Endothelial cell of umbilical vein (primary cell): ENCODE data around the gene STAT4. TPM values are rescaled to one million over a fixed set of nuclear protein-coding genes. Genes with fewer than 3 reads are reported as not detected.

Experiments used
- BruUV-seq: library from RNA; stranded (reverse); fragments of 400-500 nt; replicated peaks from 2 replicates; lab custom pipeline; 2021; lab: Mats Ljungman, UMichigan
- CTCF ChIA-PET: fragments of 300-600, 350-600 bp; sonication (Branson Sonifier 250); formaldehyde crosslinking; loops from one replicate; lab custom pipeline; 2021; ENCODE audit warnings: antibody characterized with exemption, inconsistent platforms; lab: Charles Lee
- POLR2A ChIA-PET: fragments of 300-600, 350-600 bp; sonication (Branson Sonifier 250); formaldehyde crosslinking; loops from one replicate; lab custom pipeline; 2021; ENCODE audit warnings: antibody characterized with exemption, inconsistent platforms; lab: Charles Lee
- DNase-seq: peaks from one replicate; pipeline ENCODE4 v3.0.0-alpha.2; 2011; ENCODE audit warnings: low read depth, low spot score
- FAIRE-seq: peaks from 2 replicates; lab custom pipeline; 2011; peaks lifted over from hg19 to GRCh38; lab: Jason Lieb, UNC
- H2AFZ ChIP-seq: 2 replicates; pipeline ENCODE4 v1.6.0; 2012; ENCODE audit warnings: low read depth, low read length, control low read depth, inconsistent platforms
- H3K27ac ChIP-seq: 2 replicates; pipeline ENCODE4 v1.5.1; 2011; ENCODE audit warnings: low read depth, mild to moderate bottlenecking, control low read depth, low read length, moderate library complexity; ENCODE audit not compliant: insufficient read depth
- H3K27me3 ChIP-seq, 2 experiments: 2 replicates each; pipeline versions ENCODE4 v1.6.0 to v1.6.1; 2011; ENCODE audit warnings: low read length in 2 of 2, mixed read lengths in 1 of 2; ENCODE audit not compliant: control insufficient read depth in 2 of 2, insufficient read depth in 2 of 2
- H3K36me3 ChIP-seq, 2 experiments: 2 replicates in 1 of 2; 3 replicates in 1 of 2; pipeline ENCODE4 v1.5.1; 2011; ENCODE audit warnings: low read length in 2 of 2, mild to moderate bottlenecking in 1 of 2, moderate library complexity in 1 of 2; ENCODE audit not compliant: control insufficient read depth in 2 of 2, insufficient read depth in 2 of 2; ENCODE audit errors: extremely low read depth in 1 of 2
- H3K4me1 ChIP-seq: 3 replicates; pipeline ENCODE4 v1.5.1; 2011; ENCODE audit warnings: mild to moderate bottlenecking, low read length; ENCODE audit not compliant: control insufficient read depth, insufficient read depth; ENCODE audit errors: extremely low read depth
- H3K4me2 ChIP-seq: 2 replicates; pipeline ENCODE4 v1.6.1; 2011; ENCODE audit warnings: low read length, control low read depth, mixed read lengths; ENCODE audit not compliant: insufficient read depth
- H3K4me3 ChIP-seq, 3 experiments: fragments of 200-600 bp in 1 of 3; sonication (generic), shearing (Covaris generic) in 1 of 3; replicated peaks in 1 of 3; 2 replicates each; pipeline ENCODE4 v1.5.1; 2011 to 2016; ENCODE audit warnings: control low read depth in 3 of 3, low read length in 3 of 3, mild to moderate bottlenecking in 2 of 3, inconsistent platforms in 1 of 3, low read depth in 1 of 3, moderate library complexity in 1 of 3; ENCODE audit not compliant: insufficient read depth in 1 of 3
- H3K79me2 ChIP-seq: 2 replicates; pipeline ENCODE4 v1.6.0; 2012; ENCODE audit warnings: low read length, inconsistent platforms; ENCODE audit not compliant: control insufficient read depth, insufficient read depth
- H3K9ac ChIP-seq: replicated peaks from 2 replicates; pipeline ENCODE3; 2011; ENCODE audit warnings: low read length, control low read depth; ENCODE audit not compliant: insufficient read depth; ENCODE audit errors: extremely low read depth
- H3K9me1 ChIP-seq: replicated peaks from 3 replicates; pipeline ENCODE4 v1.6.0; 2011; ENCODE audit warnings: mild to moderate bottlenecking, low read length; ENCODE audit not compliant: control insufficient read depth, insufficient read depth; ENCODE audit errors: extremely low read depth
- H3K9me3 ChIP-seq: replicated peaks from 2 replicates; pipeline ENCODE4 v1.5.1; 2012; ENCODE audit warnings: low read length, inconsistent platforms; ENCODE audit not compliant: control insufficient read depth, insufficient read depth
- H4K20me1 ChIP-seq: replicated peaks from 2 replicates; pipeline ENCODE3; 2011; ENCODE audit warnings: mild to moderate bottlenecking, low read length; ENCODE audit not compliant: control insufficient read depth, insufficient read depth; ENCODE audit errors: extremely low read depth
- EZH2 ChIP-seq: IDR thresholded peaks from 2 replicates; pipeline ENCODE4 v1.6.1; 2012; ENCODE audit warnings: borderline replicate concordance, low read depth, mild to moderate bottlenecking, moderate library complexity, low read length, inconsistent platforms; ENCODE audit not compliant: severe bottlenecking
- FOS ChIP-seq: IDR thresholded peaks from 2 replicates; pipeline ENCODE4 v1.6.1; 2011; ENCODE audit warnings: mild to moderate bottlenecking, low read length, moderate library complexity, borderline replicate concordance; ENCODE audit not compliant: insufficient read depth
- GATA2 ChIP-seq: IDR thresholded peaks from 2 replicates; pipeline ENCODE4 v1.7.0; 2011; ENCODE audit warnings: low read depth, mild to moderate bottlenecking, moderate library complexity, mixed read lengths, low read length; ENCODE audit not compliant: insufficient read length, insufficient read depth
- JUN ChIP-seq: IDR thresholded peaks from 2 replicates; pipeline ENCODE4 v1.6.1; 2011; ENCODE audit warnings: borderline replicate concordance, low read depth; ENCODE audit not compliant: insufficient read length, insufficient read depth
- MAX ChIP-seq: IDR thresholded peaks from 2 replicates; pipeline ENCODE4 v1.6.1; 2011; ENCODE audit not compliant: insufficient read depth, insufficient read length
- MYC ChIP-seq: IDR thresholded peaks from one replicate; pipeline ENCODE4 v1.6.1; 2011; ENCODE audit warnings: mild to moderate bottlenecking, low read depth, low read length
- POLR2A ChIP-seq: IDR thresholded peaks from 2 replicates; pipeline ENCODE4 v1.6.1; 2012; ENCODE audit warnings: low read depth, mild to moderate bottlenecking, control low read depth, low read length
- POLR2AphosphoS5 ChIP-seq: IDR thresholded peaks from 2 replicates; pipeline ENCODE4 v1.6.1; 2012; ENCODE audit warnings: low read depth, mild to moderate bottlenecking, control low read depth, low read length, moderate library complexity; ENCODE audit not compliant: insufficient read depth
- dilution Hi-C: fragments of 300-500 bp; cut with MboI; formaldehyde crosslinking; loops from one replicate; pipeline ENCODE4 v1.15.0; 2019; ENCODE audit warnings: low sequenced_read_pairs; ENCODE audit not compliant: extremely low pct_ligation_motif_present
- intact Hi-C: fragments of 100-400 bp; cut with micrococcal nuclease; formaldehyde crosslinking; loops from one replicate; pipeline ENCODE4 v1.10.0; 2022
- polyA plus RNA-seq, 4 experiments: library from polyadenylated mRNA; depleted of rRNA in 3 of 4; stranded (reverse) in 3 of 4; unstranded in 1 of 4; fragments of >200 nt; gene quantifications; 2 replicates each; pipeline versions ENCODE4 v1.2.1 to v1.2.3, GENCODE V29; 2011 to 2012; ENCODE audit warnings: missing spikeins in 1 of 4
- total RNA-seq: library from RNA; stranded (reverse); gene quantifications from 2 replicates; pipeline ENCODE4 v1.2.3, GENCODE V29; 2021
- TF ChIP-seq, protein P1 (sequence below), 2 donors: IDR thresholded peaks; 1 replicate in 1 of 2; 2 replicates in 1 of 2; pipeline ENCODE4 v1.5.1; 2011; ENCODE audit warnings: low read length in 2 of 2, mild to moderate bottlenecking in 2 of 2, moderate library complexity in 2 of 2, control low read depth in 1 of 2, inconsistent platforms in 1 of 2, low read depth in 1 of 2; ENCODE audit not compliant: insufficient read depth in 1 of 2; ENCODE audit errors: extremely low read depth in 1 of 2

STAT4 gene
- total and polyA plus RNA-seq, 2 donors (not counting 3 experiments of a cell fraction or from before 2014, with no cell fraction given) = 0.46 to 1.2 TPM

DNA sequence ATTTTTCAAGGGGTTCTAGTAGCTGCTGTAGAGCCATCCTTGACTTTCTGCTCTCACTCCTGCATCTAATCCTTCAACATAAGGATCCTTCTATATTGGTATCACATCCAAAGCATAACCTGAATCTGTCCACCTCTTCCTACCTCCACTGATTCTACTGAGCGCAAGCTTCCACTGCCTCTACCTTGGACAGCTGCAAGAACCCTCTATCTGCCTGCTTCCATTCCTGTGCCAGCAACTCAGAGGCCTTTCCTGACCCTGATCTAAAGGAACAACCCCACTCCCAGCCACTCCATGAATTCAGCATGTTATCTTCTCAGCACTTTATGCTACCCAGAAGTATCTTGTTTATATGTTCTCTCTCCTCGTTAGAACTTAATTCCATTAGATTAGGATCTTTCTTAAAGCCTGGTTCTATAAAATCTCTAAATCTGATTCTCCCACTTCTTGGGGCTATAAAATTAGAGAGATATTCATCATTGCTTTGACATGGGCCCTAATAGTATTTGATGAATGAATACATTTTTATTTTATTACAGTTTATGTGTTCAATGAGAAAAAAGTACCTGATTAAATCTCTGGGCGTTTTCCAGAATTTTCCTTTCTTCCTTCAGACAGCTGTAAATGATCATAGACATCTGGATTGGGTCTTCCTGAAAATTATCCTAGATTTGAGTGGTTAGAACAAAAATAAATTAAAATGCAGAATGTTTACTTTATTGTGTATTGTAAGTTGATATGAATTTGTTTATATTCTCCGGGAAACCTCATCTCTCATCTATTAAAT is 143.6 kb downstream of the STAT4 start:
- Histone ChIP-seq H2AFZ (no peak overlapping the region), H3K36me3 (peaks cover 27 to 40% of the 10 kb centered on the region in 2 experiments), H3K9me3 (no peaks in the 10 kb centered on the region), H3K4me3 (no peak overlapping the region), H3K79me2 (peaks cover 8% of the 10 kb centered on the region), H3K4me2 (no peak overlapping the region), H3K9ac (no peak overlapping the region), H3K4me1 (no peaks in the 10 kb centered on the region), H4K20me1 (no peaks in the 10 kb centered on the region), H3K27me3 (no peaks in the 10 kb centered on the region), H3K9me1 (no peaks in the 10 kb centered on the region), H3K27ac (no peak overlapping the region)
- ChIA-PET POLR2A (no interaction called here), CTCF (interaction anchor here (1.1 kb wide), 1 partner anchor 157 kb away, joined by 4 read pairs; no protein-coding TSS in a partner anchor)
- dilution Hi-C loops = no loop called here
- DNase-seq (no peak), FAIRE-seq (no peak)
- intact Hi-C loops = no loop called here
- BruUV-seq = no TSS peak
- TF ChIP-seq MAX (no peak), POLR2A (no peak), POLR2AphosphoS5 (no peak), EZH2 (no peak), MYC (no peak), JUN (no peak), FOS (no peak), GATA2 (no peak)
- TF ChIP-seq, protein P1, sequence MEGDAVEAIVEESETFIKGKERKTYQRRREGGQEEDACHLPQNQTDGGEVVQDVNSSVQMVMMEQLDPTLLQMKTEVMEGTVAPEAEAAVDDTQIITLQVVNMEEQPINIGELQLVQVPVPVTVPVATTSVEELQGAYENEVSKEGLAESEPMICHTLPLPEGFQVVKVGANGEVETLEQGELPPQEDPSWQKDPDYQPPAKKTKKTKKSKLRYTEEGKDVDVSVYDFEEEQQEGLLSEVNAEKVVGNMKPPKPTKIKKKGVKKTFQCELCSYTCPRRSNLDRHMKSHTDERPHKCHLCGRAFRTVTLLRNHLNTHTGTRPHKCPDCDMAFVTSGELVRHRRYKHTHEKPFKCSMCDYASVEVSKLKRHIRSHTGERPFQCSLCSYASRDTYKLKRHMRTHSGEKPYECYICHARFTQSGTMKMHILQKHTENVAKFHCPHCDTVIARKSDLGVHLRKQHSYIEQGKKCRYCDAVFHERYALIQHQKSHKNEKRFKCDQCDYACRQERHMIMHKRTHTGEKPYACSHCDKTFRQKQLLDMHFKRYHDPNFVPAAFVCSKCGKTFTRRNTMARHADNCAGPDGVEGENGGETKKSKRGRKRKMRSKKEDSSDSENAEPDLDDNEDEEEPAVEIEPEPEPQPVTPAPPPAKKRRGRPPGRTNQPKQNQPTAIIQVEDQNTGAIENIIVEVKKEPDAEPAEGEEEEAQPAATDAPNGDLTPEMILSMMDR (IDR thresholded peaks at IDR 0.05; ENCODE audit: extremely low read depth in 1 of 2, insufficient read depth in 1 of 2, low read depth in 1 of 2, low read length in 2 of 2) = no peak
